Measurements from ENCODE around the gene DPP6.

GRCh38 chr7:154804449-154804848, 752.3 kb downstream of the DPP6 start:
- no peak for TF ChIP-seq POLR2AphosphoS5 (IDR thresholded peaks at IDR 0.05)
- no peak for TF ChIP-seq CTCF (IDR thresholded peaks at IDR 0.05)
